GM18861 (cell line): Measurements from ENCODE around the gene TARDBP.
"Not testable (repeated sequence)": the region's sequence is repeated elsewhere in the genome, so short reads cannot be mapped to it uniquely, and the experiment has no call there.

ENCODE experiments used
- ATAC-seq: cut with Tn5 transposase; IDR thresholded peaks from one replicate; pipeline ENCODE4 v1.9.1; 2021; ENCODE audit not compliant: unreplicated experiment

Gene TARDBP

DNA sequence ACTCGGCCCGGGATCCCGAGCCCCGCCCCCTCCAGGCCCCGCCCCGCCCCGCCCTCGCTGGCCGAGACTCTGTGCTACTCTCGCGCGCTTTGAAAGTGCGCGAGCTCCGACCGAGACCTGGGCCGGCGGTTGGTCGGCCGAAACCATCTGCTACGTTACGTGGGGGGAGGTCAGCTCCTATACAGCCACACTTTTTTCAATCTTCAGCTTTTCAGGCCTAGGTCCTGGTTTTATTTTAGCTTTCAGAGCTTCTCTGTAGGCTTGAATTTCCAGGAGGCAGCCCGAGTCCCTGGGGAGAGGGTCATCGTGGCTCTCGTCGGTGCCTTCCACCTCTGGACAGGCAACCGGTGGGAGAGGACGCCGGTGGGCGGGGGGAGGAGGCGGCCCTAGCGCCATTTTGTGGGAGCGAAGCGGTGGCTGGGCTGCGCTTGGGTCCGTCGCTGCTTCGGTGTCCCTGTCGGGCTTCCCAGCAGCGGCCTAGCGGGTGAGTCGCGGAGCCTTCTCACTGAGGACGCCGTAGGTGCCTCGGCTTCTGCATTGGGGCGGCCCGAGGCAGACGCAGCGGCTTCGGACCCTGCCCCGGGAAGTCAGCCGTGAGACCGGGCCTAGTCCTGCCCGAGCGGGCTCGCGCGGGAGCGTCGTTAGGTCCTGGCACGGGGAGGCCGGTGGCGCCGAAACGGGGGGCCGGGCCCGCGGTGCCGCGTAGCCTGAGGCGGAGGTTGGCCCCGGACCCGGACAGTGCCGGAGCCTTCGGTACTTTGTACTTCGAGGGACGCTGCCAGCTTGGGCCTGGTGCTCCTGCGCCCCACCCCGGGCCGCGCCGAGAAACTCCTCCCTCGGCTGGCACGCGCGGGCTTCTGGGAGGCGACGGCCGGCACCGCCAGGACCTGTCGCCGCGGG, at the start of gene TARDBP:
Gene TARDBP, plus strand, starts transcription at position 395 of the 900 bp plus-strand sequence. CDS start 1,074 bp downstream, outside the sequence.
- peak; percentile 80 for ATAC-seq

DNA sequence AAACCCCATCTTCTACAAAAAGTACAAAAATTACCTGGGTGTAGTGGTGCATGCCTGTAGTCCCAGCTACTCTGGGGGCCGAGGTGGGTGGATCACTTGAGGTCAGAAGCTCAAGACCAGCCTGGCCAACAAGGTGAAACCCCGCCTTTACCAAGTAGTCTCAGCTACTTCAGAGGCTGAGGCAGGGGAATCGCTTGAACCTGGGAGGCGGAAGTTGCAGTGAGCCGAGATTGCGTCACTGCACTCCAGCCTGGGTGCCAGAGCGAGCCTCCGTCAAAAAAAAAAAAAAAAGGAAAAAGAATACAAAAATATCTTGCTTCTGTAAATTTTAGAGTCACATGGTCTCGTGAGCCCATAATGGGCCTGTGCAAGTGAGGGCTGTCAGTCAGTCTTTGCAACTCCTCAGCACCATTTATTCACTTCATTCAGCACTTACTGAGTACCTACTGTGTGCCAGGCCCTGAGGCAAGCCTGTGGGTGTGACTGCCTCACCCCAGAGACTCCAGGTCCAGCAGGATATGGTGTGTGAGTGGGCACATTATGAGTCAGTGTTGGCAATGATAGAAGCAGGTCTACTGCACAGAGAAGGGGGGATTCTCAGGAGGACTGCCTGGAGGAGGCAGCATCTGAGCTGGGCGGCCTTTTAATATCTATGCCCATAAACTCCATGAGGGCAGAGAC, 46.8 kb upstream of the TARDBP start:
- no peak for ATAC-seq

DNA sequence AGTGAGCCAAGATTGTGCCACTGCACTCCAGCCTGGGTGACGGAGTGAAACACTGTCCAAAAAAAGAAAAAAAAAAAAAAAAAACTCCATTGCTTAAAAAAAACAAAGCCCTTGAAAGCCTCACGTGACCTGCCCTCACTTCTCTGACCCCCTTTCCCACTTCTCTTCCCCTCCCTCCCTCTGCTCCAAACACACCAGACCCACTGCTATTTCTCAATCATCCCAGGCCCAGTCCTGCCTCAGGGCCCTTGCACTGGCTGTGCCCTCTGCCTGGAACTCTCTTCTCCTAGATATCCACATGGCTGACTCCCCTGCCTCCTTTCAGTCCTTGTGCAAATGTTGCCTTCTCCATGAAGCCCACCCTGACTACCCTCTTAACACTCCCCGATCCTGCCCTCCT, 45.4 kb upstream of the TARDBP start:
- ATAC-seq = no peak

DNA sequence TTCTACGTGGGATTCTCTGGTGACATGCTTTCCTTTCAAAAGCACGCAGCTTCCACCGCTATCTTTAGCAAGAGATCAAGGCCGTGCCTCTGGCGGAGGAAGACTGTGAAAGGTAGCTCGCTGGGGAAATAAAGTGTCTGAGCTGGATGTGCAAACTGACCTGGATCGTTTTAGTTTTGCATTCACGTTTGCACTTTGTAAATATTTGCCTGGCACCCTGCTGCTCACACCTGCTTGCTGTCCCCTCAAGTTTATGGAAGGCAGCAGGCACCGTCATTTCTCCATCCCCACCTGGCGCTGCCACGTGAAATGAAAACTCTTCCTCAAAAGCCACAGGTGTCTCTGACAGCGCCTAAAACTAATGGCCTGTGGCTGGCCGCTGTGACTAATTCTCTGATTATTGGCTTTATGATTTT, 44.0 kb upstream of the TARDBP start:
- no peak for ATAC-seq

DNA sequence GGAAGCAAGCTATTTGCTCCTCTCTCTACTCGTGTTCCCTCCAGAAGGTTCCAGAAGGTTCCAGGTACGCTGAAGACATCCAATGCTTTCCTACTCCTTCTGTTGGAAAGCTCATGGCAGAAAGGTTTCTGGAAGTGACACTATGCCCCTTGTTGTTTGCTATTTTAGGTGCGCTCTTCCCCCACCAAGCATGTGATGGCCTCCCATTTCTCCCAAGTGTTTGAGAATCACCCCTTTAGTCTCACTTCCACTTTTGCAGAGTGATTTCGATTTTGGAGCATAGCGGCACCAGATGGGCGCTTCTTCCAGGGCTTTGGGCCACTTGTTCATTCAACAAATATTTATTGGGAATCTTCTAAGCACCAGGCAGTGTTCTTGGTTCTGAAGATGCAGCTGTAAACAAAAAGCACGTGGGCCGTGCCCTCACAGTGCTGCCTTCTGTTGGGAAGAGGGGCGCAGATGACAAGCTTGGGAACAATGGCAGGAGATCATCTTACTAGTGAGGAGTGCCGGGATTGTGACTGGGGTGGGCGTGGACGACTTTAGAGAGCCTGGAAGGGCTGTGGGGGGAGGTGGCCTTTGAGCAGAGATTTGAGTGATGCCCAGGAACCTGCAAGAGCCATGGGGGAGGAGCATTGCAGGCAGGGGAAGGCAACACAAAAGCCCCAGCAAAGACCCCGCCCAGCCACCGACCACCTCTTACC, 43.0 kb upstream of the TARDBP start:
- ATAC-seq = no peak

DNA sequence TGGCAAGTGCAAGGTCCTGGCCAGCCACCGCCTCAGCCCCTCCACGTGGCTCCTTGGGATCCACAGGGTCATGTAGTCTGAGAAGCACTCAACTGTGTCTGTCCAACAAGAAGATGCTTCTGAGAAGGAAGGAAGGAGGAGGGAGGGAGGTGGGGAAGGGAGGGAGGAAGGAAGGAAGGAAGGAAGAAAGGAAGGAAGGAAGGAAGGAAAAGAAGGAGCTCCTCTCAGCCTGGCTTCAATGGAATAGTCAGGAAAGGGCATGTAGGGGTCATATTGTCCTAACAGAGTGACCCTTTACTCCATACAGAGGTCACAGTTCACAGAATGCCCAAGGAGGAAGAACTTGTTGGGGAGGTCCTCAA, 42.5 kb upstream of the TARDBP start:
- ATAC-seq = no peak

DNA sequence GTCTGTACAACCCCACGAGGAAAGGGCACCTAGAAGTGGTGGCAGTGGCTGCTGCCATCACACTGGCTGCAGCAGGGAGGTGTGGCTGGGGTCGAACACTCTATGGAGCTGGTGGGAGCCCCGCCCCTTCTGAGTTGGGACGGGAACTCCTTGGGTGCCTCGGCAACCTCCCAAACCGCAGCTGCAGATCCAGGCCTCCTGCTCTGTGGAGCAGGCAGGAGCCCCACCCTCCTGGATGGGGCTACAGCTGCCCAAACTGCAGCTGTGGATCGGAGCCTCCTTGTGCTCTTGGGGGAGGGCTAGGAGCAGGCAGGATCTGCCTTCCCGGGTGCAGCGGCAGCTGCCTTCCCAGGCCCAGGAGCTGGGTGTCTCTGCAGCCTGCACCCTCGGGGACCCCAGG, 38.9 kb upstream of the TARDBP start:
- ATAC-seq = no peak

DNA sequence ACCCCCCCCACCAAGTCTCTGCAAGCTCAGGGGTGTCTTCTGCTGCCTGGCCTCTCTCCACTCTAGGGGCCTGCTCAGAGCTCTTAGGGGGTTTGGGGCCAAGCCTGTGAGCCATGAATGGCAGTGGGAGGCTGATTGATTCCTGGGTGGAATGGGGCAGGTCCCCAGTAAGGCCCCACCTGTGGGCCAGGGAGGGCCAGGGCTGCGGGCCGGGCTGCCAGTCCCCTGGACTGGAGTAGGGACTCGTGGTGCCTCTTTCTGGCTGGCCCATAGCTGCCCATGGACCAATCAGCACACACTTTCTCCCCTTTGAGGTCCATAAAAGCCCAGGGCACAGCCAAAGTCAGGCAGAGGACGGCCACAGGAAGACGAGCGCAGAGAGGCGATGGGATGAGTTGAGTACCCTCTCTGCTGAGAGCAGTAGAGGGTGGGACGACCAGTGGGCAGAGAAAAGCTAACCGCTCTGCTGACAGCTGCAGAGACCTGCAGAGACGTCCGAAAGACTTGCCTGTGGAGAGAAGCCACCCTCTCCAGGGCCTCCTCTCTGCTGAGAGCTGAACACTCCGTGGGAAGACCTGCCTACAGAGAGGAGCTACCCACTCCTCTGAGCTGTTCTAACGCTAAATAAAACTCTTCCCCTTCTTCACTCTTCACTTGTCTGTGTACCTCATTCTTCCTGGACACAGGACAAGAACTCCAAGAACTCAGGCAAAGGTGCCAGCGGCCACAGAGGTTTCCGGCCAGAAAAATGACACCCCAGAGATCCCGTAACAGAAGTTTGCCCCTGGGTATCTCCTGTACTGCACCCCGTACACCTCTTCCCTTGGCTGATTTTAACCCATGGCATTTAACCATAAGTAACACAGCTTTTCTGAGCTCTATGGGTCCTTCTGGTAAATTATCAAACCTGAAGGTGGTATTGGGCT, 38.2 kb upstream of the TARDBP start:
- no peak for ATAC-seq

DNA sequence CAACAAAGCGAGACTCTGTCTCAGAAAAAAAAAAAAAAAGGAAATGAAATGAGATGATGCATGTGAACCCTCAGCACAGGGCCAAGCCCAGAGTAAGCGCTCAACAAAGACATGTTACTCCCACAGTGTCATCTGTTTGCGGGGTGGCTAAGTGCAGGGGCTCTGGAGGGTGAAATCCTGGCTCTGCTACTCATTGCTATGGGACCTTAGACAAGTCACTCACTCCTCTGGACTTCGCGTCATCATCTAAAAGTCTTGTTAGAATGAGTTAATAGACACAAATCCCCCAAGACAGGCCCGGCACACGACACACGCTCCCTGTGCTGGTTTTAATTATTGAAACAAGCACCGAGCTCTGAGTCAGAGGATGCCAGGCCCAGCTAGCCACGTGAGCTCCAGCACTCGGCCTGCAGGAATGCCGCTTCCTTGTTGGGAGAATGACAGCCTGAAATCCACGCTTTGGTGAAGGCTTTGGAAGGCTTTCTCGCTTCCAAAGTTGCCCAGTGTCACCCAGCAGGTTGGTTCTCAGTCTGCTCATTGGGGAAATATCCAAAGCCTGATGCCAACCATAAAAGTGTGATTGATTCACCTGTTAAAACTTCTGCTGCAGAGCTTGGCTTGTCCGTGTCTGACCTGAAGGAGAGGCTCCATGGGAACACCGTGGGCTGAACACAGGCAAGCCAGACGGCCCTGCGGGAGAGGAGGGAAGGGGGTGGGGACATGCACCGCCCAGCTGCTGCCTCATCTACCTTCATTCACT, 36.7 kb upstream of the TARDBP start:
- no peak for ATAC-seq

DNA sequence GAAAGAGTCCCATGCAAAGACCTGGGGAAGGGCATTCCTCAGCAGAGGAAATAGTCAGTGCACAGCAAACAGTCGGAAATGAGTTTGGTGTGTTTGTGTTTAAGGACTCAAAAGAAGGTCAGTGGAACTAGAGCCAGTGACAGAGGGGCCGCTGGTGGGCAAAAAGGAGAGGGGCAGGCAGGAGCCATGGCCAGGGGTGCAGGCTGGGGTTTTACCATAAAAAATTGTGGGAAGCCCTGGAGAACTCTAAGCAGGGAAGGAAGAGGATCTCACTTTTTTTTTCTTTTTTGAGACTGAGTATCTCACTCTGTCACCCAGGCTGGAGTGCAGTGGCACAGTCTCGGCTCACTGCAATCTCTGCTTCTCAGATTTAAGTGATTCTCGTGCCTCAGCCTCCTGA, 33.7 kb upstream of the TARDBP start:
- ATAC-seq = no peak

DNA sequence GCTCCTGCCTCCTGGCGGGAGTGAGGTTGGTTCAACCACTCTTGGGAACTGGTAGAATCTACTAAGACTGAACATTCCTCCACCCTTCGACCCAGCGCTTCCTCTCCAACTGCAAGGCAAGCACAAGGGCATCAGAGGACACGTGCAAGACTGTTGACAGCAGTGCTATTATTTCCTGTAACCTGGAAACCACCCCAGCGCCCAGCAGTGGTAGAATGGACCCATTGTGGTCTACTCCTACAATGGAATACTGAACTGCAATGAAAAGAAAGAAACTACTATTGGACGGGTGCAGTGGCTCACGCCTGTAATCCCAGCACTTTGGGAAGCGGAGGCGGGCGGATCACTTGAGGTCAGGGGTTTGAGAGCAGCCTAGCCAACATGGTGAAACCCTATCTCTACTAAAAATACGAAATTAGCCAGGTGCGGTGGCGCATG, 33.0 kb upstream of the TARDBP start:
- ATAC-seq = no peak

DNA sequence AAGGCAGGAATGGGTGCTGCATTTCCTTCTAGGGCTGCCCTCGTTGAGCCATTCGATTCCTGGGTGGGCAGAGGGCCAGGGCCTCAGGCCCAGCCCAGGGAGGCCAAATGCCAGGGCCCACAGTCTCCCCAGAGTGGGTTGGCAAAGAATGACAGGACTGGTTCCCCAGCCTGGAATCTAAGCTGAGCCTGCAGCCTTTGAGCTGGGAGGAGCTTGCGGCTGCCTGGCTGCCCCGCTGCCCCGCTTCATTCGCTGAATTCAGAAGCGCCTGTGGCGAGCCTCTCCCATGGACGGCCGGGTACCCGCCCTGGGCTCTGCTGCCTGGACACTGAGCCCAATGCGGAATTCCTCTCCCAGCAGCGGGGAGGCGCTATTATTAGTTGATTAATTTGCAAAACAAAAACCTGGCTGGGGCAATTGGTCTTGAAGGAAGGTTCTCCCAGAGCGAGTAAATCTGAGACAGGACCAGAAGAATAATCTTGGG, 32.3 kb upstream of the TARDBP start:
- ATAC-seq = no peak

DNA sequence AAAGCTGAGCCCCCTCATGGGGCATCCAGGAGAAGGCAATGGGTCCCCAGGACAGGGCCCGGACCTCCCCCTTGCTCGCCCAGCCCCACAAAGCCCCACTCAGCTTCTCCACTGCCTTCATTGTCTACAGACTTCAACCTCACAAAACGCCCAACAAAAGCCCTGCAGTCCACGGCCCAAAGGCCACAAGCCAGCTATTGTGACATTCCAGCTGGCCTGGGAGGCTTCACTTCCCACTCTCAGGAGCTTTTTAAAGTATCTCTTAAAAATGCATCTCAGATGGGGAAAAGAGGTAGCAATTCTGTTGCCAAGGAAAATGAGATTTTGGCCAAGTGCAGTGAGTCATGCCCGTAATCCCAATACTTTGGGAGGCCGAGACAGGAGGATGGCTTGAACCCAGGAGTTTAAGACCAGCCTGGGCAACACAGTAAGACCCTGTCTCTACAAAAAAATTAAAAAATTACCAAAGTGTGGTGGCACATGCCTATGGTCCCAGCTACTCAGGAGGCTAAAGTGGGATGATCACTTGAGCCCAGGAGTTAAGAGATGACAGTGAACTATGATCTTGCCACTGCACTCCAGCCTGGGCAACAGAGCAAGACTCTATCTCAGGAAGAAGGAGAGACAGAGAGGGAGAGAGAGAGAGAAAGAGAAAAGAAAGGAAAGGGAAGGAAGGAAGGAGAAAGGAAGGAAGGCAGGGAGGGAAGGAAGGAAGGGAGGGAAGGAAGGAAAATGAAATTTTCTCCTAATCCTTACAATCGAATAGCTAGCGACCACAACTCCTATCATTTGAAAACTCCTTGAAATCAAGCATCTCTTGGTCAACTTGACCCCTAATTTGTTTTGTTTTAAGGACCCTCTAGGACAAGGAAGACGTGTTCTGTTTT, 31.4 kb upstream of the TARDBP start:
- ATAC-seq = no peak

DNA sequence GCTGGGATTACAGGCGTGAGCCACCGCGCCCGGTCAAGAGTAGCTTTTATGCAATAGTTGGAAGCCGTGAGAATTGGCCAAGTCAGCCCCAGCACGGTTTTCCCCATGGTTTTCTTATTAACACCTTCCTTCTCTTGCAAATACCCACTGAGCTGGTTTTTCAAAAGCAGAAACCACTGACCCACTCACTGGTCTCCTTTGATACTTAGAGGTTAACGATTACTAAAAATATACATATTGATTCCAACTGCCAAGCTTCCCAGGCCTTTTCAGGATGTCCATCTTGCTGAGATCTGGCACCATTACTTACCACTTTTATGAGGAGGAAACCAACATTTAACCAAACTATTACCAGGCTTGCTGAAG, 25.9 kb upstream of the TARDBP start:
- ATAC-seq = no peak

DNA sequence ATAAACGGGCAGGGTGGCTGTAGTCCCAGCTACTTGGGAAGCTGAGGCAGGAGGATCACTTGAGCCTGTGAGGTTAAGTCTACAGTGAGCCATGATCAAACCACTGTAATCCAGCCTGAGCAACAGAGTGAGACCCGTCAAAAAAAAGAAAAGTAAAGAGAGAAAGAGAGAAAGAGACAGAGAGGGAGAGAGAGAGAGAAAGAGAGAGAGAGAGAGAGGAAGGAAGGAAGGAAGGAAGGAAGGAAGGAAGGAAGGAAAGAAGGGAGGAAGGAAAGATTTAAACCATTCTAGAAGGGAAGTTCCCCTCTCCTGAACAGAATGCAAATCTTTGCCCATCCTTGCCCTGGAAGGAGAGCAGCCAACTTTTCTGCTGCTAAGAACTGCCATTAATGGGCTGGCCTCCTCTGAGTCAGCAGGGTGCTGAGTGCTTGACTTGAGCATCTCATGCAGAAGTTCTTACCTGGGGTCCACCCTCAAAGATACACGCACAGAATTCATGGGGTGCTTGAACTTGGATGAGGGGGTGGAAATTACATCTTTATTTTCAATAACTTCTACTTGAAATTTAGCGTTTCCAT, 24.5 kb upstream of the TARDBP start:
- ATAC-seq = no peak

DNA sequence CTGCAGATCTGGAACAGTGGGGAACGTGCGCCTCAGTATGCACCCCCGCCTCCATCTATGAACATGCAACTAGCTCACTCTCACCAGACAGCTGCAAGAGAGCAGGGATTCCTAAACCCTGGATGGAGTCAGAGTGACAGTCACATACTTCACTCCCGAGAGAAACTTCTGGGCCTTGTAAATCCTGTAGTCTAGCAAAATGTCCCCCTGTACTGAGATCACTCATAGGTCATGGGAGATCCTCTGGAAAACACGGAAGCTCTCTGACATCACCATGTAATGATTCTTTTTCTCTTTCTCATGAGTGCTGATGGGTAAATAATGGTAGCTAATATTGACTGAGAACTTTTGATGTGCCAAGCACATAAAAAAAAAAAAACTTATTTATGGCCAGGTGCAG, 23.4 kb upstream of the TARDBP start:
- no peak for ATAC-seq

DNA sequence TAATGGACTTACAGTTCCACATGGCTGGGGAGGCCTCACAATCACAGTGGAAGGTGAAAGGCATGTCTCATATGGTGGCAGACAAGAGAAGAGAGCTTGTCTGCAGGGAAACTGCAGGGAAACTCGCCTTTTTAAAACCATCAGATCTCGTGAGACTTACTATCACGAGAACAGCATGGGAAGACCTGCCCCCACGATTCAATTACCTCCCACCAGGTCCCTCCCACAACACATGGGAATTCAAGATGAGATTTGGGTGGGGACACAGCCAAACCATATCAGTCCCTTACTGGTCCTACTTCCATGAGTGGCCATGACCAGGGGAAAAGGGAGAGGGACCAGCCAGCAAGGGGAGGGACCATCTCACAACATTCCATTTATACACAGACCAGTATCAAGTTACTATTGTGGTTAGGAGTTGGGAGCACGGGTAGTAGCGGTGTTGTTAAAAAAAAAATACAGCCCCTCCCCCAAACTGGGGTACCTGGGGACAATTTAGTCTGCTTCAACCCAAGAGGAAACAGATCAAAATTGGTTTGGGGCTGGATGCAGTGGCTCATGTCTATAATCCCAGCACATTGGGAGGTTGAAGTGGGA, 22.4 kb upstream of the TARDBP start:
- ATAC-seq = not testable (repeated sequence)

DNA sequence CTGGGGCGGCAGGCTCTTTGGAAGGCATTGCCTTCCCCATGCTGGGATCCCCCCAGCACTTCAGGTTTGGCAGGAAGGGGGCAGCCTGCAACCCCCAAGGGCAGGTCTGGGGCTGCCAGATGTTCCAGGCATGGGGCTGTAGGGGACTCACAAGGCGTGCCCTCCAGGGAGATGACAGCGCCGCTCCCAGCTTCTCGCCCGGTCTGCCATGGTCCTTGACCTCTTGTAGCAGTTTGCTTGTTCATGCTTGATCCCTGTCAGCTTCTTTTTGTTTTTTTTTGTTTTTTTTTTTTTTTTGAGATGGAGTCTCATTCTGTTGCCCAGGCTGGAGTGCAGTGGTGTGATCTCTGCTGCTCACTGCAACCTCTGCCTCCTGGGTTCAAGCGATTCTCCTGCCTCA, 21.6 kb upstream of the TARDBP start:
- ATAC-seq = no peak
